SK-N-SH (cell line): ENCODE measurements around the gene RPL27. TPM values are rescaled to one million over a fixed set of nuclear protein-coding genes. Genes with fewer than 3 reads are reported as not detected.

Experiments
- CTCF ChIA-PET: fragments of 300-600, 350-600 bp; formaldehyde crosslinking; extraction: SDS; loops from one replicate; lab custom pipeline; 2021; lab: Yijun Ruan, JAX
- POLR2A ChIA-PET: fragments of 350-600 bp; sonication (Branson Sonifier 250); formaldehyde crosslinking; extraction: SDS; loops from one replicate; lab custom pipeline; 2020; ENCODE audit warnings: antibody characterized with exemption, inconsistent platforms; lab: Yijun Ruan, JAX
- DNase-seq: peaks from one replicate; pipeline ENCODE4 v3.0.0; 2012
- H2AFZ ChIP-seq: fragments of 200-600 bp; sonication (generic); 2 replicates; pipeline ENCODE4 v1.8.1; 2016; ENCODE audit warnings: antibody characterized with exemption, mild to moderate bottlenecking, low read depth
- H3F3A ChIP-seq: fragments of 200-600 bp; sonication (generic); replicated peaks from 2 replicates; pipeline ENCODE3; 2016; ENCODE audit warnings: antibody characterized with exemption, mild to moderate bottlenecking; ENCODE audit not compliant: insufficient read depth
- H3K27ac ChIP-seq, 2 experiments: fragments of 200-500 bp in 1 of 2; fragments of 200-600 bp in 1 of 2; sonication (Bioruptor generic) in 1 of 2; sonication (generic), shearing (Covaris generic) in 1 of 2; 2 replicates each; pipeline versions ENCODE4 v1.5.1 to v1.6.1; 2014 to 2016; ENCODE audit warnings: low read depth in 2 of 2, inconsistent platforms in 1 of 2, low read length in 1 of 2, mild to moderate bottlenecking in 1 of 2, mixed read lengths in 1 of 2
- H3K27me3 ChIP-seq: fragments of 200-600 bp; sonication (generic), shearing (Covaris generic); 2 replicates; pipeline ENCODE4 v1.6.1; 2016; ENCODE audit warnings: mixed run types; ENCODE audit not compliant: insufficient read depth
- H3K36me3 ChIP-seq, 2 experiments: fragments of 200-500 bp in 1 of 2; fragments of 200-600 bp in 1 of 2; sonication (Bioruptor generic) in 1 of 2; sonication (generic) in 1 of 2; replicated peaks in 1 of 2; 2 replicates each; pipeline versions ENCODE3 to v1.5.1; 2014 to 2016; ENCODE audit warnings: low read length in 1 of 2, mild to moderate bottlenecking in 1 of 2; ENCODE audit not compliant: insufficient read depth in 2 of 2, control insufficient read depth in 1 of 2
- H3K4me1 ChIP-seq, 2 experiments: fragments of 200-500 bp in 1 of 2; fragments of 200-600 bp in 1 of 2; sonication (Bioruptor generic) in 1 of 2; sonication (generic), shearing (Covaris generic) in 1 of 2; 2 replicates each; pipeline versions ENCODE4 v1.5.1 to v1.6.1; 2014 to 2016; ENCODE audit warnings: low read depth in 1 of 2, low read length in 1 of 2, mixed run types in 1 of 2; ENCODE audit not compliant: insufficient read depth in 2 of 2, control insufficient read depth in 1 of 2
- H3K4me2 ChIP-seq: fragments of 200-600 bp; sonication (generic), shearing (Covaris generic); 2 replicates; pipeline ENCODE4 v1.6.1; 2017; ENCODE audit warnings: mixed run types
- H3K4me3 ChIP-seq, 2 experiments: fragments of 200-500 bp in 1 of 2; fragments of 200-600 bp in 1 of 2; sonication (Bioruptor generic) in 1 of 2; sonication (generic), shearing (Covaris generic) in 1 of 2; 2 replicates each; pipeline versions ENCODE4 v1.5.1 to v1.8.1; 2014 to 2016; ENCODE audit warnings: low read depth in 2 of 2, inconsistent platforms in 1 of 2, low read length in 1 of 2, mild to moderate bottlenecking in 1 of 2, mixed read lengths in 1 of 2, moderate library complexity in 1 of 2
- H3K79me2 ChIP-seq: fragments of 200-600 bp; sonication (generic); 2 replicates; pipeline ENCODE4 v1.8.1; 2017; ENCODE audit warnings: mild to moderate bottlenecking; ENCODE audit not compliant: insufficient read depth
- H3K9ac ChIP-seq: fragments of 200-600 bp; sonication (generic); 2 replicates; pipeline ENCODE4 v1.6.1; 2017; ENCODE audit warnings: mixed run types
- H3K9me2 ChIP-seq: fragments of 200-600 bp; sonication (generic); 2 replicates; pipeline ENCODE4 v1.6.1; 2017; ENCODE audit warnings: mixed run types
- H3K9me3 ChIP-seq: fragments of 200-600 bp; sonication (generic); 2 replicates; pipeline ENCODE4 v1.6.1; 2017; ENCODE audit warnings: mixed run types, mild to moderate bottlenecking, moderate library complexity
- H4K20me1 ChIP-seq: fragments of 200-600 bp; sonication (generic); 2 replicates; pipeline ENCODE4 v1.6.1; 2017; ENCODE audit warnings: mild to moderate bottlenecking, mixed run types; ENCODE audit not compliant: insufficient read depth
- CHD2 ChIP-seq: fragments of 150-350 bp; IDR thresholded peaks from 2 replicates; pipeline ENCODE4 v1.6.1; 2018; ENCODE audit warnings: low read length; ENCODE audit not compliant: partially characterized antibody
- CTCF ChIP-seq: fragments of 200-600 bp; sonication (generic); IDR thresholded peaks from 2 replicates; pipeline ENCODE4 v1.6.1; 2017; ENCODE audit warnings: antibody characterized with exemption, mild to moderate bottlenecking, moderate library complexity
- ELF1 ChIP-seq: IDR thresholded peaks from 2 replicates; pipeline ENCODE4 v1.4.0; 2012
- GATA2 ChIP-seq: sonication (generic); formaldehyde crosslinking; IDR thresholded peaks from 2 replicates; pipeline ENCODE4 v1.5.0; 2020; ENCODE audit warnings: mild to moderate bottlenecking, missing genetic modification reagents
- IRF3 ChIP-seq: fragments of 150-350 bp; IDR thresholded peaks from 2 replicates; pipeline ENCODE4 v1.6.1; 2016; ENCODE audit warnings: mild to moderate bottlenecking, low read depth, low read length
- JUND ChIP-seq: IDR thresholded peaks from 2 replicates; pipeline ENCODE4 v1.4.0; 2012
- MAX ChIP-seq: IDR thresholded peaks from 2 replicates; pipeline ENCODE4 v1.4.0; 2012; ENCODE audit warnings: low read depth
- MEF2A ChIP-seq: IDR thresholded peaks from 2 replicates; pipeline ENCODE4 v1.4.0; 2012; ENCODE audit warnings: low read depth, borderline replicate concordance
- MXI1 ChIP-seq: IDR thresholded peaks from 2 replicates; pipeline ENCODE4 v1.6.1; 2012; ENCODE audit warnings: mild to moderate bottlenecking, low read depth, low read length, improper control_type of control experiment
- NRF1 ChIP-seq: IDR thresholded peaks from 2 replicates; pipeline ENCODE4 v1.6.1; 2012; ENCODE audit warnings: low read depth, mild to moderate bottlenecking, low read length
- POLR2AphosphoS5 ChIP-seq: IDR thresholded peaks from 2 replicates; pipeline ENCODE4 v1.6.1; 2012; ENCODE audit warnings: low read depth, low read length
- RCOR1 ChIP-seq: fragments of 150-350 bp; IDR thresholded peaks from 2 replicates; pipeline ENCODE4 v1.6.1; 2017; ENCODE audit warnings: antibody characterized with exemption, low read length
- REST ChIP-seq: IDR thresholded peaks from 2 replicates; pipeline ENCODE4 v1.6.1; 2012; ENCODE audit warnings: mild to moderate bottlenecking, low read depth, low read length, moderate library complexity
- SIN3A ChIP-seq: IDR thresholded peaks from 2 replicates; pipeline ENCODE4 v1.6.1; 2012; ENCODE audit warnings: low read depth, mild to moderate bottlenecking, low read length, moderate library complexity, borderline replicate concordance
- WGBS: methylation state at CpG from one replicate; pipeline ENCODE4 v1.1.6; 2017; ENCODE audit warnings: low lambda C conversion rate; 5-methylcytosine and 5-hydroxymethylcytosine counted together
- polyA plus RNA-seq, 3 experiments: library from polyadenylated mRNA; depleted of rRNA; stranded (reverse); fragments of >200 nt; gene quantifications; 2 replicates each; pipeline ENCODE4 v1.2.3, GENCODE V29; 2012

RPL27 gene
- polyA plus RNA-seq, 1 of the 3 experiments (the other 2 are of a cell fraction): 6,383 TPM

GRCh38 chr17:43021741-43022512 lies 23.7 kb downstream of the RPL27 start, which contains the start of gene VAT1:
TSS of gene VAT1 (minus strand) at chr17:43022385. CDS start at chr17:43022322, 63 bp downstream.
- peak within 1 kb of the TSS; percentile 94 for H2AFZ ChIP-seq
- peaks cover 11 to 12% of the 10 kb centered on the region in 2 experiments for H3K36me3 ChIP-seq
- H4K20me1 ChIP-seq: 0 out of 2 replicates have a peak, but pooled peaks cover 6% of the 10 kb centered on the region
- no peaks in the 10 kb centered on the region for H3K9me3 ChIP-seq
- peak within 1 kb of the TSS; percentile 98 for H3K4me2 ChIP-seq
- peak within 1 kb of the TSS; percentile 68 to 80; a peak in 3 of 4 replicates for H3K27ac ChIP-seq
- TF ChIP-seq CHD2 (peak; percentile 15), MXI1 (peak; percentile 79), NRF1 (peak; percentile 17; the same call in 1 of the 2 replicates), SIN3A (peak; percentile 85; the same call in 1 of the 2 replicates), MAX (peak; percentile 54), REST (no peak)
- TF ChIP-seq, all 33 proteins: peak for 5
- H3K4me1 ChIP-seq: peaks cover 0 to 31% of the 10 kb centered on the region in 2 experiments; a peak in 2 of 4 replicates
- under 1% methylated on average over 52 of the region's 80 CpGs for WGBS
- POLR2A ChIA-PET: interaction anchor here (1.1 to 2.5 kb wide), 3 partner anchors 24 to 339 kb away, joined by 6 to 15 read pairs (median 7); partner anchors contain the start of gene RPL27
- H3K79me2 ChIP-seq: peaks cover 31% of the 10 kb centered on the region
- DNase-seq: peak; percentile 89
- peak within 1 kb of the TSS; percentile 96 to 99 for H3K4me3 ChIP-seq
- H3K27me3 ChIP-seq: no peaks in the 10 kb centered on the region
- CTCF ChIA-PET: interaction anchor here (1.0 to 3.1 kb wide), 2 partner anchors 24 to 462 kb away, joined by 3 to 11 read pairs; partner anchors contain the start of genes DHX8 and RPL27
- H3K9ac ChIP-seq: peak within 1 kb of the TSS; percentile 82
- peaks cover 6% of the 10 kb centered on the region for H3F3A ChIP-seq
- no peaks in the 10 kb centered on the region for H3K9me2 ChIP-seq

GRCh38 chr17:43024407-43025289 lies 26.4 kb downstream of the RPL27 start, which contains the start of gene RND2:
TSS of gene RND2 (plus strand) at chr17:43025231. CDS start at chr17:43025348, 117 bp downstream.
- peak within 1 kb of the TSS; percentile 99 for H2AFZ ChIP-seq
- 9% methylated on average over 41 of the region's 61 CpGs for WGBS
- no peaks in the 10 kb centered on the region for H3K9me3 ChIP-seq
- H3K27ac ChIP-seq: peak within 1 kb of the TSS; percentile 68 to 86
- ChIA-PET CTCF (interaction anchor here (0.6 to 2.3 kb wide), 27 partner anchors 9 to 459 kb away, joined by 3 to 17 read pairs (median 4); partner anchors contain the start of genes DHX8, IFI35 and RPL27), POLR2A (interaction anchor here (0.8 to 2.0 kb wide), 10 partner anchors 10 to 343 kb away, joined by 3 to 20 read pairs (median 9); partner anchors contain the start of genes BRCA1, NBR1 and RPL27)
- H3F3A ChIP-seq: peaks cover 6% of the 10 kb centered on the region
- no peaks in the 10 kb centered on the region for H3K9me2 ChIP-seq
- peak within 1 kb of the TSS; percentile 90 for H3K4me2 ChIP-seq
- H3K4me3 ChIP-seq: peak within 1 kb of the TSS; percentile 63 to 81
- no peaks in the 10 kb centered on the region for H3K36me3 ChIP-seq
- DNase-seq: peak; percentile 98
- peak within 1 kb of the TSS; percentile 76 for H3K9ac ChIP-seq
- H3K79me2 ChIP-seq: peaks cover 23% of the 10 kb centered on the region
- no peaks in the 10 kb centered on the region for H4K20me1 ChIP-seq
- H3K27me3 ChIP-seq: no peaks in the 10 kb centered on the region
- peaks cover 0 to 13% of the 10 kb centered on the region in 2 experiments; a peak in 1 of 4 replicates for H3K4me1 ChIP-seq
- peak; percentile 3; the same call in 1 of the 2 replicates for TF ChIP-seq POLR2AphosphoS5
- peak; percentile 15; the same call in 1 of the 2 replicates for TF ChIP-seq GATA2
- peak; percentile 76; the same call in 1 of the 2 replicates for TF ChIP-seq SIN3A
- TF ChIP-seq MEF2A: no peak
- TF ChIP-seq ELF1: 0 out of 2 replicates have a peak, but pooled peaks have one; percentile 28
- TF ChIP-seq IRF3: no peak
- peak; percentile 56 for TF ChIP-seq MAX
- peak; percentile 71 for TF ChIP-seq CHD2
- TF ChIP-seq CTCF: peak; percentile 81
- 0 out of 2 replicates have a peak, but pooled peaks have one; percentile 3 for TF ChIP-seq JUND
- TF ChIP-seq RCOR1: peak; percentile 74
